PC-9 (cell line): ENCODE data around the gene LSS.

Source experiments
- CTCF ChIP-seq: fragments of 200-600 bp; sonication (generic); conservative IDR thresholded peaks from 2 replicates; pipeline ENCODE4 v1.6.1; 2017; ENCODE audit warnings: mixed run types, antibody characterized with exemption, mild to moderate bottlenecking, moderate library complexity
- EZH2 ChIP-seq: fragments of 200-600 bp; sonication (generic); IDR thresholded peaks from 2 replicates; pipeline ENCODE4 v1.8.0; 2017; ENCODE audit warnings: antibody characterized with exemption, low read depth

DNA sequence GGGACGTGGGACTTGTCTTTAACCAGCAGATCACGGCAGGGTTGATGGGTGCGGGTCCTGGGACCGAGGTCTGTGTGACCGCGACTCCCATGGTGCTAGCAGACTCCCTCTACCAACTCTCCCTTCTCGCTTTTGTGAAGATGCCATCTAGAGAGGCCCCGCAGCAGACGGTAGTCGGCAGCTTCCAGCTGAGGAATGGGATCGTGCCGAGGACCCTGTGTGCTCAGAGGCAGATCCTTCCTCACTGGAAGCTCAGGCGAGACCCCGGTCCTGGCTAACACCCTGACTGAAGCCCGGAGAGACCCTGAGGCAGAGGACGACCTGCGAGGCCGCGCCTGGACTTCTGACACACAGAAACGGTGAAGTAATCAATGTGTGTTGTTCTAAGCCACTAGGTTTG is 31.8 kb downstream of the LSS start:
- TF ChIP-seq EZH2 (no peak), CTCF (no peak)
